Ovary (tissue), 9 donors: ENCODE results near the gene TPRG1L. TPM values are rescaled to one million over a fixed set of nuclear protein-coding genes. Genes with fewer than 3 reads are reported as not detected.
A peak's percentile ranks its signal among the peaks of the same experiment; 100 is the strongest.

Experiments used
- DNase-seq, 5 donors: peaks; one replicate each; pipeline ENCODE4 v3.0.0-alpha.2; 2019 to 2020
- H3K27ac ChIP-seq, 2 donors: fragments of 200-600 bp; one replicate each; pipeline versions ENCODE4 v1.5.1 to v1.8.0; 2019 to 2022
- H3K27me3 ChIP-seq: fragments of 200-600 bp; one replicate; pipeline ENCODE4 v1.8.0; 2022
- H3K36me3 ChIP-seq: fragments of 200-600 bp; sonication (generic); one replicate; pipeline ENCODE4 v1.5.1; 2019
- H3K4me1 ChIP-seq: one replicate; pipeline ENCODE4 v1.8.1; 2013; ENCODE audit warnings: mild to moderate bottlenecking, moderate library complexity; ENCODE audit not compliant: insufficient read depth
- H3K4me3 ChIP-seq: fragments of 200-600 bp; sonication (generic); one replicate; pipeline ENCODE4 v1.5.1; 2017
- H3K9me3 ChIP-seq, 2 donors: fragments of 200-600 bp in 1 of 2; sonication (generic) in 1 of 2; one replicate each; pipeline versions ENCODE4 v1.5.1 to v1.8.1; 2013 to 2019; ENCODE audit warnings: mild to moderate bottlenecking in 1 of 2, moderate library complexity in 1 of 2
- CTCF ChIP-seq, 3 donors: fragments of 450-650 bp in 2 of 3; fragments of 200-600 bp in 1 of 3; IDR thresholded peaks; one replicate each; pipeline versions ENCODE4 v1.5.1 to v1.8.0; 2016 to 2022; ENCODE audit warnings: antibody characterized with exemption in 3 of 3, mild to moderate bottlenecking in 1 of 3
- EP300 ChIP-seq: sonication (generic); formaldehyde crosslinking; IDR thresholded peaks from one replicate; pipeline ENCODE4 v1.6.1; 2017; ENCODE audit warnings: antibody characterized with exemption
- POLR2A ChIP-seq: fragments of 450-650 bp; IDR thresholded peaks from one replicate; pipeline ENCODE4 v1.6.1; 2017; ENCODE audit warnings: antibody characterized with exemption, mild to moderate bottlenecking, moderate library complexity
- WGBS, 3 donors: extraction: QIAGEN DNeasy Blood & Tissue Kit in 1 of 3; methylation state at CpG; one replicate each; pipeline versions ENCODE4 v1.1.5 to v1.1.7; 2013 to 2017; 5-methylcytosine and 5-hydroxymethylcytosine counted together
- intact Hi-C, 4 donors: fragments of 100-400 bp; cut with DNase I; formaldehyde crosslinking; loops; one replicate each; pipeline versions ENCODE4 v1.11.0 to v1.15.1; 2022 to 2023
- polyA plus RNA-seq, 2 donors: library from polyadenylated mRNA; stranded (reverse); fragments of 200-250 nt in 1 of 2; fragments of 350-450 nt in 1 of 2; fragmentation: Illumina TruSeq in 1 of 2; extraction: RNeasy Lipid Tissue Mini Kit (QIAGEN cat#74804) in 1 of 2; gene quantifications; one replicate each; pipeline ENCODE4 v1.2.3, GENCODE V29; 2013 to 2014
- total RNA-seq, 7 donors: library from RNA; depleted of rRNA in 2 of 7; stranded (reverse); fragments of >200 nt in 2 of 7; fragmentation: NEBNext Ultra II Directional in 3 of 7; extraction: Animal tissue kit (Norgen Biotek cat#: 25700) in 3 of 7; gene quantifications; one replicate each; pipeline versions ENCODE4 v1.1.0 to v1.2.4, GENCODE V29; 2016 to 2023
- donor health status: DM: no; HTN: no; CAD: no; lungs with moderate emphysema.
- donor health status: DM: no; HTN: no; CAD: no.
- donor health status: Bipolar disorder and iron deficiency.
- donor health status: DM: yes; HTN: yes; CAD: no.
- donor health status: DM: no; HTN: no; CAD: no.
- donor health status: DM: yes; HTN: yes; CAD: no.

TPRG1L gene
- total and polyA plus RNA-seq, 9 donors, result 25.3 to 71.5 (median 44.2) TPM

- intact Hi-C loops, result no loop called here
- DNase-seq, result peak in 1 of 5 donors; percentile 13
- H3K9me3 ChIP-seq, result no peaks in the 10 kb centered on the region
- no peak for TF ChIP-seq EP300
- no peak for TF ChIP-seq CTCF (IDR thresholded peaks at IDR 0.05)
- TF ChIP-seq POLR2A, result no peak
- WGBS, 3 donors, result 86 to 92% (median 89%) methylated on average over 14 of the region's 14 CpGs
- H3K27ac ChIP-seq, result no peak overlapping the region
- no peaks in the 10 kb centered on the region for H3K27me3 ChIP-seq
- H3K4me1 ChIP-seq, result no peaks in the 10 kb centered on the region
- H3K4me3 ChIP-seq, result no peak overlapping the region
- H3K36me3 ChIP-seq, result no peaks in the 10 kb centered on the region
Measured at GRCh38 chr1:3636080-3636479, 11.3 kb downstream of the TPRG1L start.

- no peaks in the 10 kb centered on the region for H3K9me3 ChIP-seq
- no peak overlapping the region for H3K27ac ChIP-seq
- 88 to 89% (median 89%) methylated on average over 11 of the region's 11 CpGs for WGBS, 3 donors
- H3K4me3 ChIP-seq, result no peak overlapping the region
- no peaks in the 10 kb centered on the region for H3K27me3 ChIP-seq
- TF ChIP-seq POLR2A (no peak), CTCF (IDR thresholded peaks at IDR 0.05) (no peak), EP300 (no peak)
- H3K4me1 ChIP-seq, result no peaks in the 10 kb centered on the region
- no peaks in the 10 kb centered on the region for H3K36me3 ChIP-seq
- intact Hi-C loops, result no loop called here
- DNase-seq, result peak in 1 of 5 donors; percentile 31
Measured at GRCh38 chr1:3636531-3636930, 11.7 kb downstream of the TPRG1L start.

- Histone ChIP-seq H3K4me1 (no peaks in the 10 kb centered on the region), H3K27ac (no peak overlapping the region), H3K36me3 (no peaks in the 10 kb centered on the region), H3K27me3 (no peaks in the 10 kb centered on the region), H3K4me3 (no peak overlapping the region), H3K9me3 (no peaks in the 10 kb centered on the region)
- intact Hi-C loops, result no loop called here
- WGBS, 3 donors, result 84 to 91% (median 87%) methylated on average over 12 of the region's 12 CpGs
- DNase-seq, result peak in 1 of 5 donors; percentile 16
- no peak for TF ChIP-seq CTCF (IDR thresholded peaks at IDR 0.05)
- TF ChIP-seq POLR2A, result no peak
- no peak for TF ChIP-seq EP300
Measured at GRCh38 chr1:3638027-3638426, 13.2 kb downstream of the TPRG1L start.

DNA sequence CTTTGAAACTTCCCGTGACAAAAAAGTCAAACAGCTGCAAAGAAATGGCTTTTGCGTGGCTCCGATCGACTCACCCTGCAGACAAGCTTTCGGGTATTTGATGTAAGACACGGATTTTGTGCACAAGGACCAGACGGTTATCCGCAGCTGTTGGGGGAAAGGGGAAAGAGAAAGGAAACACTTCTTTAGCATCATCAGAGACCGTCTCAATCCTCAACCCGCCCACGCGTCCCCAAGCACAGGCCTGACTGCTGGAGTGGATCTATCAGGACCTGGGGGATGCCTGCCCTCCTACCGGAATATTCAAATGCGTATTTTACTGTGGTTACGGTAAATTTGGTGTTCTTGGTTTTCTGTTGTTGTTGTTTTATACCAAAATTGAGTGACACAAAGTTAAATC lies 13.9 kb downstream of the TPRG1L start:
- Histone ChIP-seq H3K9me3 (no peaks in the 10 kb centered on the region), H3K36me3 (no peaks in the 10 kb centered on the region), H3K27me3 (no peaks in the 10 kb centered on the region), H3K4me3 (no peak overlapping the region), H3K27ac (no peak overlapping the region), H3K4me1 (no peaks in the 10 kb centered on the region)
- intact Hi-C loops, result no loop called here
- DNase-seq, result peak in 1 of 5 donors; percentile 9
- 90 to 93% (median 92%) methylated on average over 15 of the region's 15 CpGs for WGBS, 3 donors
- TF ChIP-seq EP300, result no peak

- intact Hi-C loops, result no loop called here
- no peaks in the 10 kb centered on the region for H3K9me3 ChIP-seq
- no peaks in the 10 kb centered on the region for H3K36me3 ChIP-seq
- peak in 1 of 5 donors; percentile 26 for DNase-seq
- H3K27me3 ChIP-seq, result no peaks in the 10 kb centered on the region
- no peak for TF ChIP-seq CTCF (IDR thresholded peaks at IDR 0.05)
- TF ChIP-seq EP300, result no peak
- no peak for TF ChIP-seq POLR2A
- no peaks in the 10 kb centered on the region for H3K4me1 ChIP-seq
- 87 to 91% (median 91%) methylated on average over 22 to 23 of the region's 23 CpGs for WGBS, 3 donors
- H3K4me3 ChIP-seq, result no peak overlapping the region
- no peak overlapping the region for H3K27ac ChIP-seq
Measured at GRCh38 chr1:3639397-3639911, 14.6 kb downstream of the TPRG1L start.
